Sigmoid colon (tissue), 7 donors: ENCODE results near the gene GABPB2. TPM values are rescaled to one million over a fixed set of nuclear protein-coding genes. Genes with fewer than 3 reads are reported as not detected.

Source experiments
- DNase-seq: peaks from one replicate; pipeline ENCODE4 v3.0.0-alpha.2; 2019
- H3K27ac ChIP-seq, 4 donors: fragments of 200-600 bp; sonication (generic); one replicate each; pipeline ENCODE4 v1.5.1; 2016 to 2019; ENCODE audit warnings: mild to moderate bottlenecking in 1 of 4
- H3K27me3 ChIP-seq, 3 donors: fragments of 200-600 bp; sonication (generic); one replicate each; pipeline ENCODE4 v1.5.1; 2019; ENCODE audit warnings: mild to moderate bottlenecking in 1 of 3
- H3K36me3 ChIP-seq, 4 donors: fragments of 200-600 bp; sonication (generic); one replicate each; pipeline ENCODE4 v1.5.1; 2016 to 2019
- H3K4me1 ChIP-seq, 4 donors: fragments of 200-600 bp; sonication (generic); one replicate each; pipeline ENCODE4 v1.5.1; 2017 to 2019
- H3K4me3 ChIP-seq, 4 donors: fragments of 200-600 bp; sonication (generic); one replicate each; pipeline ENCODE4 v1.5.1; 2017 to 2019; ENCODE audit warnings: mild to moderate bottlenecking in 2 of 4, moderate library complexity in 1 of 4
- H3K9me3 ChIP-seq, 4 donors: fragments of 200-600 bp in 3 of 4; sonication (generic) in 3 of 4; one replicate each; pipeline versions ENCODE4 v1.5.1 to v1.6.1; 2013 to 2019
- CTCF ChIP-seq, 4 experiments: fragments of 450-650 bp in 3 of 4; fragments of 200-600 bp in 1 of 4; IDR thresholded peaks; one replicate each; pipeline ENCODE4 v1.5.1; 2016 to 2019; ENCODE audit warnings: antibody characterized with exemption in 4 of 4, mild to moderate bottlenecking in 3 of 4, moderate library complexity in 2 of 4
- EP300 ChIP-seq, 4 donors: sonication (generic); formaldehyde crosslinking; IDR thresholded peaks; one replicate each; pipeline ENCODE4 v1.6.1; 2017; ENCODE audit warnings: antibody characterized with exemption in 4 of 4
- POLR2A ChIP-seq, 2 donors: fragments of 450-650 bp; IDR thresholded peaks; one replicate each; pipeline ENCODE4 v1.6.1; 2016; ENCODE audit warnings: antibody characterized with exemption in 2 of 2, mild to moderate bottlenecking in 2 of 2, moderate library complexity in 2 of 2
- POLR2AphosphoS5 ChIP-seq, 4 donors: sonication (generic); formaldehyde crosslinking; IDR thresholded peaks; one replicate each; pipeline ENCODE4 v1.6.1; 2017; ENCODE audit warnings: antibody characterized with exemption in 4 of 4
- WGBS, 2 donors: extraction: QIAGEN DNeasy Blood & Tissue Kit; methylation state at CpG; one replicate each; pipeline ENCODE4 v1.1.7; 2013; 5-methylcytosine and 5-hydroxymethylcytosine counted together
- intact Hi-C: fragments of 100-400 bp; cut with DNase I; formaldehyde crosslinking; loops from one replicate; pipeline ENCODE4 v1.15.1; 2023
- polyA plus RNA-seq, 3 donors: library from polyadenylated mRNA; stranded (reverse); fragments of 200-250 nt; gene quantifications; one replicate each; pipeline ENCODE4 v1.2.3, GENCODE V29; 2013
- total RNA-seq, 4 donors: library from RNA; depleted of rRNA; stranded (reverse); fragments of >200 nt; gene quantifications; one replicate each; pipeline ENCODE4 v1.1.0, GENCODE V29; 2016
- donor health status: healthy with polysubstance abuse.
- donor health status: Bipolar disorder and iron deficiency.
- donor health status: healthy.

GABPB2 gene
- total RNA-seq (10 to 100 TPM; 20.6 to 27.0 (median 25.3) TPM), polyA plus RNA-seq (1 to 10 TPM; 3.6 to 7.9 (median 4.2) TPM)

GRCh38 chr1:151070474-151071276, at the start of gene GABPB2:
GABPB2 (plus strand) TSS chr1:151070761; CDS start chr1:151088190, 17,429 bp downstream.
- intact Hi-C loops, result loop anchor here (1.0 to 2.0 kb wide), 2 partner anchors 11 to 76 kb away; partner anchors contain the start of genes CDC42SE1 and SEMA6C
- peak; percentile 82 to 90 (median 84) for TF ChIP-seq POLR2AphosphoS5 (IDR thresholded peaks at IDR 0.05)
- peak; percentile 73 to 95 (median 84) for TF ChIP-seq CTCF (IDR thresholded peaks at IDR 0.05)
- TF ChIP-seq EP300 (IDR thresholded peaks at IDR 0.05), result peak in 2 of 4 donors; percentile 63 to 65
- peak; percentile 46 to 75 for TF ChIP-seq POLR2A (IDR thresholded peaks at IDR 0.05)

GRCh38 chr1:151024540-151025146, 45.9 kb upstream of the GABPB2 start:
- Histone ChIP-seq H3K36me3 (peaks cover 16 to 56% (median 33%) of the 10 kb centered on the region in 4 donors), H3K27ac (peak overlapping the region; percentile 11 to 66 (median 35)), H3K4me3 (no peak overlapping the region), H3K9me3 (no peaks in the 10 kb centered on the region), H3K27me3 (no peaks in the 10 kb centered on the region), H3K4me1 (peaks cover 0 to 17% (median 10%) of the 10 kb centered on the region in 4 donors)
- TF ChIP-seq POLR2A (IDR thresholded peaks at IDR 0.05) (no peak), EP300 (IDR thresholded peaks at IDR 0.05) (no peak), CTCF (IDR thresholded peaks at IDR 0.05) (peak in 3 of 4 experiments; percentile 66 to 71 (median 71)), POLR2AphosphoS5 (IDR thresholded peaks at IDR 0.05) (peak in 1 of 4 donors; percentile 19)
- WGBS, 2 donors, result 32 to 40% methylated on average over 6 of the region's 6 CpGs
- intact Hi-C loops, result loop anchor here (5.0 kb wide), 1 partner anchor 133 kb away; the partner anchor contains the start of gene TNFAIP8L2
- peak; percentile 89 for DNase-seq

More at GRCh38 chr1:151070474-151071276, at the start of gene GABPB2:
- Histone ChIP-seq H3K27me3 (no peaks in the 10 kb centered on the region), H3K27ac (peak within 1 kb of the TSS; percentile 95 to 99 (median 97)), H3K4me3 (peak within 1 kb of the TSS; percentile 62 to 83 (median 76)), H3K4me1 (peaks cover 0 to 19% (median 15%) of the 10 kb centered on the region in 4 donors), H3K9me3 (no peaks in the 10 kb centered on the region), H3K36me3 (peaks cover 0 to 20% (median 0%) of the 10 kb centered on the region in 4 donors)
- peak; percentile 97 for DNase-seq
- 1% methylated on average over 50 of the region's 50 CpGs for WGBS, 2 donors

GRCh38 chr1:151026460-151026859, 44.1 kb upstream of the GABPB2 start:
- TF ChIP-seq POLR2A (IDR thresholded peaks at IDR 0.05) (no peak), CTCF (IDR thresholded peaks at IDR 0.05) (no peak)
- Histone ChIP-seq H3K27ac (no peak overlapping the region), H3K36me3 (peaks cover 16 to 62% (median 44%) of the 10 kb centered on the region in 4 donors), H3K9me3 (no peaks in the 10 kb centered on the region), H3K27me3 (no peaks in the 10 kb centered on the region), H3K4me3 (no peak overlapping the region), H3K4me1 (peaks cover 0 to 17% (median 10%) of the 10 kb centered on the region in 4 donors)
- no peak for DNase-seq
- intact Hi-C loops, result no loop called here

GRCh38 chr1:151032164-151032563, 38.4 kb upstream of the GABPB2 start:
- Histone ChIP-seq H3K9me3 (no peaks in the 10 kb centered on the region), H3K4me1 (no peaks in the 10 kb centered on the region), H3K27me3 (no peaks in the 10 kb centered on the region), H3K27ac (no peak overlapping the region), H3K4me3 (no peak overlapping the region), H3K36me3 (peaks cover 13 to 79% (median 42%) of the 10 kb centered on the region in 4 donors)
- TF ChIP-seq POLR2AphosphoS5 (IDR thresholded peaks at IDR 0.05) (no peak), POLR2A (IDR thresholded peaks at IDR 0.05) (no peak), CTCF (IDR thresholded peaks at IDR 0.05) (no peak), EP300 (IDR thresholded peaks at IDR 0.05) (no peak)
- WGBS, 2 donors, result 98% methylated on average over 8 of the region's 8 CpGs
- intact Hi-C loops, result no loop called here
- DNase-seq, result no peak
